Uterus (tissue), 4 donors: ENCODE data around the gene L3MBTL1. TPM values are rescaled to one million over a fixed set of nuclear protein-coding genes. Genes with fewer than 3 reads are reported as not detected.
A peak's percentile ranks its signal among the peaks of the same experiment; 100 is the strongest.

Experiments used
- DNase-seq, 2 donors: peaks; one replicate each; pipeline ENCODE4 v3.0.0-alpha.2; 2019 to 2020
- H3K27ac ChIP-seq, 2 donors: fragments of 200-600 bp; sonication (generic); 1 replicate in 1 of 2; 2 replicates in 1 of 2; pipeline ENCODE4 v1.5.1; 2016 to 2018
- H3K27me3 ChIP-seq, 2 donors: fragments of 200-600 bp; sonication (generic); one replicate each; pipeline ENCODE4 v1.5.1; 2018 to 2019; ENCODE audit warnings: control low read depth in 1 of 2
- H3K36me3 ChIP-seq, 2 donors: fragments of 200-600 bp; sonication (generic); one replicate each; pipeline ENCODE4 v1.5.1; 2019; ENCODE audit warnings: control low read depth in 1 of 2
- H3K4me1 ChIP-seq, 2 donors: fragments of 200-600 bp; sonication (generic); one replicate each; pipeline ENCODE4 v1.5.1; 2018 to 2019; ENCODE audit warnings: control low read depth in 1 of 2
- H3K4me3 ChIP-seq, 2 donors: fragments of 200-600 bp; sonication (generic); 1 replicate in 1 of 2; 2 replicates in 1 of 2; pipeline ENCODE4 v1.5.1; 2018 to 2019; ENCODE audit warnings: mild to moderate bottlenecking in 1 of 2
- H3K9me3 ChIP-seq, 2 donors: fragments of 200-600 bp; sonication (generic); one replicate each; pipeline ENCODE4 v1.5.1; 2019; ENCODE audit warnings: control low read depth in 1 of 2
- CTCF ChIP-seq, 4 experiments: fragments of 200-600 bp in 2 of 4; fragments of 450-650 bp in 2 of 4; sonication (generic) in 2 of 4; IDR thresholded peaks; one replicate each; pipeline ENCODE4 v1.5.1; 2016 to 2019; ENCODE audit warnings: antibody characterized with exemption in 4 of 4, mild to moderate bottlenecking in 2 of 4, moderate library complexity in 1 of 4
- POLR2A ChIP-seq, 2 donors: fragments of 450-650 bp; IDR thresholded peaks; one replicate each; pipeline ENCODE4 v1.6.1; 2016; ENCODE audit warnings: antibody characterized with exemption in 2 of 2, mild to moderate bottlenecking in 1 of 2, moderate library complexity in 1 of 2
- intact Hi-C: fragments of 100-400 bp; cut with DNase I; formaldehyde crosslinking; loops from one replicate; pipeline ENCODE4 v1.15.1; 2023; ENCODE audit warnings: low total_unique reads
- total RNA-seq, 4 donors: library from RNA; depleted of rRNA in 3 of 4; stranded (reverse); fragments of >200 nt in 3 of 4; gene quantifications; one replicate each; pipeline versions ENCODE4 v1.1.0 to v1.2.4, GENCODE V29; 2014 to 2023
- donor health status: DM: yes; HTN: yes; CAD: no.

Gene L3MBTL1
- total RNA-seq, 4 donors from 2014 or later = 19.0 to 30.0 (median 27.6) TPM

GRCh38 chr20:43513931-43514647 is 6.6 kb downstream of the L3MBTL1 start:
- intact Hi-C loops = no loop called here
- no peaks in the 10 kb centered on the region for H3K36me3 ChIP-seq
- peak overlapping the region; percentile 41 to 82 for H3K27ac ChIP-seq

GRCh38 chr20:43514648-43514999 is 7.1 kb downstream of the L3MBTL1 start:
- peak; percentile 25 to 47 for DNase-seq
- peak overlapping the region; percentile 38 to 82 for H3K27ac ChIP-seq

More at GRCh38 chr20:43513931-43514647, 6.6 kb downstream of the L3MBTL1 start:
- TF ChIP-seq CTCF (IDR thresholded peaks at IDR 0.05) = peak in 3 of 4 experiments; percentile 13 to 38 (median 28)
- peak in 1 of 2 donors; percentile 19 for TF ChIP-seq POLR2A (IDR thresholded peaks at IDR 0.05)
- no peaks in the 10 kb centered on the region for H3K4me1 ChIP-seq
- no peaks in the 10 kb centered on the region for H3K27me3 ChIP-seq
- H3K4me3 ChIP-seq = peak overlapping the region; percentile 45 to 60
- peak; percentile 96 to 99 for DNase-seq
- H3K9me3 ChIP-seq = no peaks in the 10 kb centered on the region

GRCh38 chr20:43515628-43516027 is 8.1 kb downstream of the L3MBTL1 start:
- Histone ChIP-seq H3K27ac (no peak overlapping the region), H3K4me3 (no peak overlapping the region), H3K36me3 (no peaks in the 10 kb centered on the region), H3K9me3 (no peaks in the 10 kb centered on the region), H3K4me1 (no peaks in the 10 kb centered on the region), H3K27me3 (no peaks in the 10 kb centered on the region)
- no peak for DNase-seq
- intact Hi-C loops = no loop called here
- TF ChIP-seq POLR2A (IDR thresholded peaks at IDR 0.05) = no peak
- TF ChIP-seq CTCF (IDR thresholded peaks at IDR 0.05) = no peak

More at GRCh38 chr20:43514648-43514999, 7.1 kb downstream of the L3MBTL1 start:
- Histone ChIP-seq H3K36me3 (no peaks in the 10 kb centered on the region), H3K4me3 (peak overlapping the region; percentile 45 to 60), H3K27me3 (no peaks in the 10 kb centered on the region), H3K4me1 (no peaks in the 10 kb centered on the region), H3K9me3 (no peaks in the 10 kb centered on the region)
- intact Hi-C loops = no loop called here
- no peak for TF ChIP-seq POLR2A (IDR thresholded peaks at IDR 0.05)
- TF ChIP-seq CTCF (IDR thresholded peaks at IDR 0.05) = no peak

GRCh38 chr20:43516251-43516824 is 8.8 kb downstream of the L3MBTL1 start:
- no peak for DNase-seq
- Histone ChIP-seq H3K4me1 (no peaks in the 10 kb centered on the region), H3K27me3 (no peaks in the 10 kb centered on the region), H3K9me3 (no peaks in the 10 kb centered on the region), H3K36me3 (no peaks in the 10 kb centered on the region), H3K4me3 (no peak overlapping the region), H3K27ac (no peak overlapping the region)
- TF ChIP-seq POLR2A (IDR thresholded peaks at IDR 0.05) (no peak), CTCF (IDR thresholded peaks at IDR 0.05) (no peak)
- intact Hi-C loops = no loop called here

- DNase-seq = no peak
- intact Hi-C loops = no loop called here
- no peak for TF ChIP-seq CTCF (IDR thresholded peaks at IDR 0.05)
- no peak for TF ChIP-seq POLR2A (IDR thresholded peaks at IDR 0.05)
These were observed 12.7 kb downstream of the L3MBTL1 start for GRCh38 chr20:43520074-43520630.

More at GRCh38 chr20:43520074-43520630, 12.7 kb downstream of the L3MBTL1 start:
- Histone ChIP-seq H3K9me3 (no peaks in the 10 kb centered on the region), H3K4me1 (no peaks in the 10 kb centered on the region), H3K27ac (no peak overlapping the region), H3K4me3 (no peak overlapping the region), H3K27me3 (no peaks in the 10 kb centered on the region), H3K36me3 (no peaks in the 10 kb centered on the region)
